ENCODE results near the gene HOXA9.

HOXA9 gene

DNA sequence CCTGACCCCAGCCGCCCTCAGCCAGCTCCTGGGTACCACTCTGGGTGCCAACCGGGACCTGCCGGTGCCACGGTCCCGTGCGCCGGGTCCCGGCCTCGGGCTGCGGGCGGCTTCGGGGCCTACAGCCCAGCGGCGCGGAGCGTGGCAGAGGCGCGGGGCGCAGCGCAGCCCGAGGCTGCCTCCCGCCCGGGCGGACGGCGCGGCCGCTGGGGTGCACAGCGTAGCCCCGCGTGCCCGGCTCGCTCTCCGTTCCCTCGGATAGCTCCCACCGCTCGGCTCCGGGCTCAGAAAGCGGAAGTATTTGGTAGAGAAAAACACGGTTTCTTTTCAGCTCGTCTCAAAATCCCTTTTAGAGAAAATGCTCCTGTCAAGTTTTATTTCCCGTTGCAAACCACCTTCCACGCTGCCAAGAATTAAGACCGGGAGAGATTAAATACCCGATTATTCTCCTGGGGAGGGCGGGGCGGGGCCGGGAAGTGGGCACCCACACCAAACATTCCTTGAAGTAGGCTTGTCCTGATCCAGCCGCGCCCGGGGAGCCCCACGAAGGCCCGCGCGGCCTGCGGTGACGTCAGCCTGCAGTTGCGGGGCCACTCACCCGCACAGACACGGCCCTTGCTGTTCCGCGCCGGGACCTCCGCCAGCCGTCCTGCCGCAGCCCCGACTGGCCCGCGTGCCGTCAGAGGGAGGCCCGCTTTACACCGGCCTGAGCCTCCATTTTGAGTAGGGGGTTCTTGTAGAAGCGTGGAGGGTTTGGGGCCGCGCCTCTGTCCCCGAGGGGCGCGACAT is 27.4 kb upstream of the HOXA9 start (continued):
- no peak for TF ChIP-seq ZFP3 (tag by site-specific recombination; IDR thresholded peaks at IDR 0.05; ENCODE audit: low read depth)
- no peak for TF ChIP-seq ZNF501 (tag by site-specific recombination; IDR thresholded peaks at IDR 0.05)
- TF ChIP-seq PATZ1 (tag by site-specific recombination; IDR thresholded peaks at IDR 0.05) = peak; percentile 49
- TF ChIP-seq ZNF843 (tag by site-specific recombination; IDR thresholded peaks at IDR 0.05) = no peak
- no peak for TF ChIP-seq ZNF274 (IDR thresholded peaks at IDR 0.05; ENCODE audit: low read length)
- no peak for TF ChIP-seq ZNF274 (tag by site-specific recombination; IDR thresholded peaks at IDR 0.05; ENCODE audit: borderline replicate concordance)
- TF ChIP-seq SP2 (tag by site-specific recombination; IDR thresholded peaks at IDR 0.05) = no peak
- TF ChIP-seq KLF16 (tag by site-specific recombination; IDR thresholded peaks at IDR 0.05) = 0 out of 2 replicates have a peak, but pooled peaks have one; percentile 50
- no peak for TF ChIP-seq ZNF19 (tag by site-specific recombination; IDR thresholded peaks at IDR 0.05; ENCODE audit: low read depth)
- no peak for TF ChIP-seq ZNF404 (tag by site-specific recombination; IDR thresholded peaks at IDR 0.05)

DNA sequence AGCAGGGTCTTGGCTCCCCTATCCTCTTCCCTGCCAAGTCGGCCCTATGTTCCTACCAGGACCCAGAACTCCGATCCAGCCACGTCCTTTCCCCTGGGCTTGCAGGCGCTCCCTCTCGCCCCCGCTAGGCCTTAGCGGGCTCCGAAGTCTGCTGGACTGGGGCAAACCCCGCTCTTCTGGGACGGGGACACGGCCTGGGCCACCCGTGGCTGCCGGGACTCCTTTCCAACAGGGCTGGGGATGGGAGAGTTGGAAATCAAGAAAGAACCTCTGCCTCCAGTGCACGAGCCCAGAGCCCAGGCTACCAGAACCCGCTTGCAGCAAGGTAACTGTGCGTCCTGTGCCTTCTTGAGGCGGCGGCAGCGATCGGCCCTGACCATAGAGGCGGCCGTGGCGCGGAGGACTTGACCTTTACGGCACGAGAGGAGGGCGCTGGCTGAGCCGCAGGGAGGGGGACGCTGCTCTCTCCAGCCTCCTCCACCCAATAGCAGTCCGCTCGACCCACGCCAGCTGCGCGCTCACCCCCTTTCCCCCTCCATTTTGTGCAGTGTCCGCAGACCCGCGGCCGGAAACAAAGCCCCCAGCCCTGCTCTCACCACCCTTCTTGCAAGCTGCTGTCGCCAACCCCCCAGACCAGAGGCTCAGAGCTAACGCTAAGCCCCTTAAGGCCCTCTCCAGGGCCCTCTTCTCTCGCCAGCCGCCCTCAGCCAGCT is 26.7 kb upstream of the HOXA9 start:
- POLR2A ChIA-PET = no interaction called here
- Histone ChIP-seq H3K4me3 (ENCODE audit: low read depth, low read length) (no peak overlapping the region), H3K4me1 (ENCODE audit: control insufficient read depth, insufficient read depth, low read length) (peaks cover 27% of the 10 kb centered on the region), H3K36me3 (ENCODE audit: control insufficient read depth in 2 of 2, insufficient read depth in 1 of 2, low read length in 2 of 2) (peaks cover 11 to 23% of the 10 kb centered on the region in 2 experiments; a peak in 2 of 3 replicates), H3K27ac (ENCODE audit: extremely low read depth, low read depth, low read length) (no peak overlapping the region), H3K9me3 (ENCODE audit: control insufficient read depth, insufficient read depth, low read depth, low read length) (no peaks in the 10 kb centered on the region)
- CTCF ChIA-PET = interaction anchor here (1.1 kb wide), 1 partner anchor 1299 kb away, joined by 4 read pairs; no protein-coding TSS in a partner anchor
- TF ChIP-seq ZNF121 (tag by site-specific recombination; IDR thresholded peaks at IDR 0.05) (no peak), ZNF791 (tag by site-specific recombination; IDR thresholded peaks at IDR 0.05) (no peak), ZNF544 (tag by site-specific recombination; IDR thresholded peaks at IDR 0.05) (no peak), ZNF398 (tag by site-specific recombination; IDR thresholded peaks at IDR 0.05) (peak; percentile 39; the same call in 1 of the 2 replicates), ZNF10 (tag by site-specific recombination; IDR thresholded peaks at IDR 0.05) (no peak), PBX3 (CRISPR knock-in tag; IDR thresholded peaks at IDR 0.05) (no peak), ZNF837 (tag by site-specific recombination; IDR thresholded peaks at IDR 0.05) (no peak), ZNF473 (tag by site-specific recombination; IDR thresholded peaks at IDR 0.05) (no peak), PRDM4 (tag by site-specific recombination; IDR thresholded peaks at IDR 0.05) (no peak), ZNF214 (tag by site-specific recombination; IDR thresholded peaks at IDR 0.05; ENCODE audit: borderline replicate concordance) (no peak), ZXDB (tag by site-specific recombination; IDR thresholded peaks at IDR 0.05) (peak; percentile 14; the same call in 1 of the 2 replicates), ZFHX2 (tag by site-specific recombination; conservative IDR thresholded peaks at IDR 0.05) (0 out of 2 replicates have a peak, but pooled peaks have one; percentile 22), ZBTB17 (tag by site-specific recombination; IDR thresholded peaks at IDR 0.05) (no peak), ZFP41 (tag by site-specific recombination; IDR thresholded peaks at IDR 0.05; ENCODE audit: borderline replicate concordance) (no peak), ZBTB8A (tag by site-specific recombination; IDR thresholded peaks at IDR 0.05) (0 out of 2 replicates have a peak, but pooled peaks have one; percentile 12), ZNF596 (tag by site-specific recombination; IDR thresholded peaks at IDR 0.05) (no peak), ZNF132 (tag by site-specific recombination; IDR thresholded peaks at IDR 0.05; ENCODE audit: borderline replicate concordance) (no peak), GLI4 (tag by site-specific recombination; IDR thresholded peaks at IDR 0.05) (no peak), ZNF549 (tag by site-specific recombination; IDR thresholded peaks at IDR 0.05) (no peak), ZNF335 (tag by site-specific recombination; conservative IDR thresholded peaks at IDR 0.05) (peak; percentile 49)
